Natural killer cell (primary cell): ENCODE measurements around the gene SLC38A3. TPM values are rescaled to one million over a fixed set of nuclear protein-coding genes. Genes with fewer than 3 reads are reported as not detected.

ENCODE experiments used
- ATAC-seq, 3 donors: fragments of 150-1000 bp in 2 of 3; fragments of 200-7000 bp in 1 of 3; cut with Tn5 transposase; 1 replicate in 1 of 3; 2 replicates in 2 of 3; pipeline ENCODE4 v1.10.0; 2021; ENCODE audit warnings: mild to moderate bottlenecking in 2 of 3, moderate library complexity in 2 of 3
- DNase-seq, 2 donors: peaks; one replicate each; pipeline versions ENCODE4 v3.0.0 to v3.0.0-alpha.2; 2013 to 2021; ENCODE audit warnings: mixed read lengths in 1 of 2
- H3K27ac ChIP-seq: one replicate; pipeline ENCODE4 v1.5.1; 2013; ENCODE audit warnings: mild to moderate bottlenecking, low read length
- H3K27me3 ChIP-seq: one replicate; pipeline ENCODE4 v1.6.1; 2013; ENCODE audit warnings: low read length; ENCODE audit not compliant: control insufficient read depth, insufficient read depth
- H3K36me3 ChIP-seq: one replicate; pipeline ENCODE4 v1.6.1; 2013; ENCODE audit warnings: low read length; ENCODE audit not compliant: control insufficient read depth, insufficient read depth
- H3K4me1 ChIP-seq: one replicate; pipeline ENCODE4 v1.6.1; 2013; ENCODE audit warnings: low read length; ENCODE audit not compliant: control insufficient read depth, insufficient read depth
- H3K4me3 ChIP-seq: one replicate; pipeline ENCODE4 v1.5.1; 2013; ENCODE audit warnings: low read length
- H3K9me3 ChIP-seq: one replicate; pipeline ENCODE4 v1.6.1; 2013; ENCODE audit warnings: low read length; ENCODE audit not compliant: control insufficient read depth, insufficient read depth
- H3K27ac Mint-ChIP-seq, 2 donors: one replicate each; pipeline ENCODE4 v1.8.0; 2022; ENCODE audit warnings: mild to moderate bottlenecking in 2 of 2, mixed read lengths in 2 of 2, moderate library complexity in 1 of 2
- H3K27me3 Mint-ChIP-seq, 2 donors: one replicate each; pipeline ENCODE4 v1.8.0; 2022; ENCODE audit warnings: low read depth in 2 of 2, mixed read lengths in 2 of 2
- H3K36me3 Mint-ChIP-seq: one replicate; pipeline ENCODE4 v1.8.0; 2022; ENCODE audit warnings: mixed read lengths
- H3K4me1 Mint-ChIP-seq, 2 donors: one replicate each; pipeline ENCODE4 v1.8.0; 2022; ENCODE audit warnings: mixed read lengths in 2 of 2
- H3K4me3 Mint-ChIP-seq: one replicate; pipeline ENCODE4 v1.8.0; 2022; ENCODE audit warnings: mild to moderate bottlenecking, moderate library complexity, mixed read lengths
- H3K9me3 Mint-ChIP-seq, 2 donors: one replicate each; pipeline ENCODE4 v1.8.0; 2022; ENCODE audit warnings: mixed read lengths in 2 of 2
- WGBS: methylation state at CpG from one replicate; pipeline ENCODE4 v1.1.7; 2013; ENCODE audit warnings: missing lambda C conversion rate; ENCODE audit not compliant: insufficient coverage; 5-methylcytosine and 5-hydroxymethylcytosine counted together
- intact Hi-C: fragments of 100-400 bp; cut with micrococcal nuclease; formaldehyde crosslinking; loops from one replicate; pipeline ENCODE4 v1.14.2; 2022
- total RNA-seq, 4 donors: library from RNA; stranded (reverse); fragments of 120-200 nt in 1 of 4; gene quantifications; one replicate each; pipeline versions ENCODE4 v1.2.3 to v1.2.4, GENCODE V29; 2013 to 2022
- TF ChIP-seq, protein P1 (sequence below): fragments of 200-600 bp; IDR thresholded peaks from one replicate; pipeline ENCODE4 v1.8.0; 2022; ENCODE audit warnings: antibody characterized with exemption

The SLC38A3 gene
- total RNA-seq, 3 donors from 2014 or later (not counting 1 experiment from before 2014, with no cell fraction given) = 0.82 TPM; not detected in 2

- H3K36me3 ChIP-seq = no peaks in the 10 kb centered on the region
- no peaks in the 10 kb centered on the region for H3K9me3 ChIP-seq
- no peaks in the 10 kb centered on the region for H3K27me3 Mint-ChIP-seq
- H3K27me3 ChIP-seq = no peaks in the 10 kb centered on the region
- intact Hi-C loops = no loop called here
- no peak overlapping the region for H3K27ac ChIP-seq
- no peak overlapping the region for H3K27ac Mint-ChIP-seq
- H3K4me3 ChIP-seq = no peak overlapping the region
- H3K4me3 Mint-ChIP-seq = no peak overlapping the region
- H3K4me1 ChIP-seq = peaks cover 49% of the 10 kb centered on the region
- ATAC-seq (no peak), DNase-seq (no peak)
- TF ChIP-seq, protein P1, sequence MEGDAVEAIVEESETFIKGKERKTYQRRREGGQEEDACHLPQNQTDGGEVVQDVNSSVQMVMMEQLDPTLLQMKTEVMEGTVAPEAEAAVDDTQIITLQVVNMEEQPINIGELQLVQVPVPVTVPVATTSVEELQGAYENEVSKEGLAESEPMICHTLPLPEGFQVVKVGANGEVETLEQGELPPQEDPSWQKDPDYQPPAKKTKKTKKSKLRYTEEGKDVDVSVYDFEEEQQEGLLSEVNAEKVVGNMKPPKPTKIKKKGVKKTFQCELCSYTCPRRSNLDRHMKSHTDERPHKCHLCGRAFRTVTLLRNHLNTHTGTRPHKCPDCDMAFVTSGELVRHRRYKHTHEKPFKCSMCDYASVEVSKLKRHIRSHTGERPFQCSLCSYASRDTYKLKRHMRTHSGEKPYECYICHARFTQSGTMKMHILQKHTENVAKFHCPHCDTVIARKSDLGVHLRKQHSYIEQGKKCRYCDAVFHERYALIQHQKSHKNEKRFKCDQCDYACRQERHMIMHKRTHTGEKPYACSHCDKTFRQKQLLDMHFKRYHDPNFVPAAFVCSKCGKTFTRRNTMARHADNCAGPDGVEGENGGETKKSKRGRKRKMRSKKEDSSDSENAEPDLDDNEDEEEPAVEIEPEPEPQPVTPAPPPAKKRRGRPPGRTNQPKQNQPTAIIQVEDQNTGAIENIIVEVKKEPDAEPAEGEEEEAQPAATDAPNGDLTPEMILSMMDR = no peak
- no peaks in the 10 kb centered on the region for H3K9me3 Mint-ChIP-seq
- no peaks in the 10 kb centered on the region for H3K36me3 Mint-ChIP-seq
- WGBS = 74% methylated on average over 8 of the region's 8 CpGs
- peaks cover 16 to 23% of the 10 kb centered on the region in 2 donors for H3K4me1 Mint-ChIP-seq
Observed at GRCh38 chr3:50230104-50230793, 25.2 kb downstream of the SLC38A3 start.

DNA sequence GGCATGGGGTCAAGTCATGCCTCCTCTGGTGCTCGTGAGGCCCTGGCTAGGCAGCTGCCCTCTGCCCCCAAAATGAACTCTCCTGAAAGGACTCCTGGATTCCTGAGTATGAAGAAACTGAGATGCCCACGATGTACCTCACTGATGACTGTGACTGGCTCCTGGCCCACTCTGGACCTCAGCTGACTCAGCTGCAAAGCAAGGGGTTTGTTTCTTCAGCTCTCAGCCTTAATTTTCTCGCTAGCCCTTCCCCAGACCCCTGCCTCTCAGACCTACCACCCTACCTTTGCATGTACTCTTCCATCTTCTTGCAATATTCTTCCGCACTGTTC is 25.7 kb downstream of the SLC38A3 start:
- WGBS = 89% methylated on average over 4 of the region's 4 CpGs
- H3K27ac ChIP-seq = no peak overlapping the region
- no peaks in the 10 kb centered on the region for H3K9me3 ChIP-seq
- H3K4me1 Mint-ChIP-seq = peaks cover 20 to 27% of the 10 kb centered on the region in 2 donors
- no peaks in the 10 kb centered on the region for H3K36me3 Mint-ChIP-seq
- no peak for ATAC-seq
- intact Hi-C loops = no loop called here
- no peaks in the 10 kb centered on the region for H3K27me3 ChIP-seq
- H3K27ac Mint-ChIP-seq = no peak overlapping the region
- TF ChIP-seq, protein P1 = no peak
- H3K27me3 Mint-ChIP-seq = no peaks in the 10 kb centered on the region
- no peak for DNase-seq
- H3K9me3 Mint-ChIP-seq = no peaks in the 10 kb centered on the region
- H3K4me3 ChIP-seq = no peak overlapping the region
- no peak overlapping the region for H3K4me3 Mint-ChIP-seq
- peaks cover 53% of the 10 kb centered on the region for H3K4me1 ChIP-seq
- no peaks in the 10 kb centered on the region for H3K36me3 ChIP-seq

GRCh38 chr3:50231581-50231980 is 26.5 kb downstream of the SLC38A3 start:
- no peaks in the 10 kb centered on the region for H3K27me3 ChIP-seq
- Mint-ChIP-seq H3K27ac (no peak overlapping the region), H3K27me3 (no peaks in the 10 kb centered on the region), H3K4me3 (no peak overlapping the region), H3K4me1 (peaks cover 21 to 28% of the 10 kb centered on the region in 2 donors), H3K36me3 (no peaks in the 10 kb centered on the region), H3K9me3 (no peaks in the 10 kb centered on the region)
- no peaks in the 10 kb centered on the region for H3K36me3 ChIP-seq
- ATAC-seq = no peak
- H3K4me3 ChIP-seq = no peak overlapping the region
- H3K4me1 ChIP-seq = peaks cover 48% of the 10 kb centered on the region
- intact Hi-C loops = no loop called here
- TF ChIP-seq, protein P1 = no peak
- 89% methylated on average over 5 of the region's 5 CpGs for WGBS
- H3K9me3 ChIP-seq = no peaks in the 10 kb centered on the region
- no peak overlapping the region for H3K27ac ChIP-seq
- no peak for DNase-seq

DNA sequence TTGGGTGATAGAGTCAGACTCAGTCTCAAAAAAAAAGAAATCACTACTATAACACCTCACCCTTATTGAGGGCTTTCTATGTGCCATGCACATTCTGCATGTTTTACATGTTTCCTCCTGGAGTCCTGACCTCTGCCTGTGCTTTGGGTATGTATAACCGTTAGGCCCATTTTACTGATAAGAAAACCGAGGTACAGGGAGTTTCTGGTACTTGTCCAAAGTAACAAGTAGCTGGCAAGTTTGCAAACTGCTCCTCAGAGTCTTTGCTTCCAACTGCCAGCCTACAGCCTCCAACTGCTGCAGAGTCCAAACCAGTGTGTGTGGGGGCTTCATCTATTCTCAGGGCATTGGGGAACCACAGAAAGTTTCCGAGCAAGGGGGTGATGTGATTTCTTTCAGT is 27.2 kb downstream of the SLC38A3 start:
- Histone ChIP-seq H3K36me3 (no peaks in the 10 kb centered on the region), H3K27ac (no peak overlapping the region), H3K27me3 (no peaks in the 10 kb centered on the region), H3K4me3 (no peak overlapping the region), H3K4me1 (peaks cover 47% of the 10 kb centered on the region), H3K9me3 (no peaks in the 10 kb centered on the region)
- 85% methylated on average over 3 of the region's 3 CpGs for WGBS
- no peak overlapping the region for H3K4me3 Mint-ChIP-seq
- no peak for ATAC-seq
- intact Hi-C loops = no loop called here
- H3K36me3 Mint-ChIP-seq = no peaks in the 10 kb centered on the region
- H3K27ac Mint-ChIP-seq = peak overlapping the region in 1 of 2 donors; percentile 56
- H3K4me1 Mint-ChIP-seq = peaks cover 21 to 28% of the 10 kb centered on the region in 2 donors
- no peaks in the 10 kb centered on the region for H3K27me3 Mint-ChIP-seq
- DNase-seq = no peak
- H3K9me3 Mint-ChIP-seq = no peaks in the 10 kb centered on the region
- TF ChIP-seq, protein P1 = no peak
